GM12875 (cell line): ENCODE results near the gene SSR1.

ENCODE experiments used
- H3K4me3 ChIP-seq: one replicate; pipeline ENCODE4 v1.5.1; 2011; ENCODE audit warnings: low read depth, low read length, control low read depth
- CTCF ChIP-seq: IDR thresholded peaks from 2 replicates; pipeline ENCODE4 v1.5.1; 2011; ENCODE audit warnings: low read depth, mild to moderate bottlenecking, control low read depth, inconsistent platforms, low read length, moderate library complexity, borderline replicate concordance; ENCODE audit not compliant: insufficient read depth

Gene SSR1

GRCh38 chr6:7301702-7302101, 11.3 kb downstream of the SSR1 start:
- H3K4me3 ChIP-seq = no peak overlapping the region
- TF ChIP-seq CTCF = no peak

GRCh38 chr6:7300926-7301325, 12.1 kb downstream of the SSR1 start:
- no peak overlapping the region for H3K4me3 ChIP-seq
- TF ChIP-seq CTCF = no peak

- TF ChIP-seq CTCF = no peak
- no peak overlapping the region for H3K4me3 ChIP-seq
Observed at GRCh38 chr6:7298113-7298512, 14.9 kb downstream of the SSR1 start.

- no peak overlapping the region for H3K4me3 ChIP-seq
- TF ChIP-seq CTCF = no peak
Observed at GRCh38 chr6:7296602-7297001, 16.4 kb downstream of the SSR1 start.

GRCh38 chr6:7295916-7296315, 17.1 kb downstream of the SSR1 start:
- H3K4me3 ChIP-seq = no peak overlapping the region
- TF ChIP-seq CTCF = no peak

GRCh38 chr6:7292596-7293255, 20.3 kb downstream of the SSR1 start:
- no peak for TF ChIP-seq CTCF

GRCh38 chr6:7290079-7290478, 22.9 kb downstream of the SSR1 start:
- no peak for TF ChIP-seq CTCF
- no peak overlapping the region for H3K4me3 ChIP-seq

More at GRCh38 chr6:7292596-7293255, 20.3 kb downstream of the SSR1 start:
- no peak overlapping the region for H3K4me3 ChIP-seq
